ENCODE data around the gene ITPK1.

ITPK1 gene

DNA sequence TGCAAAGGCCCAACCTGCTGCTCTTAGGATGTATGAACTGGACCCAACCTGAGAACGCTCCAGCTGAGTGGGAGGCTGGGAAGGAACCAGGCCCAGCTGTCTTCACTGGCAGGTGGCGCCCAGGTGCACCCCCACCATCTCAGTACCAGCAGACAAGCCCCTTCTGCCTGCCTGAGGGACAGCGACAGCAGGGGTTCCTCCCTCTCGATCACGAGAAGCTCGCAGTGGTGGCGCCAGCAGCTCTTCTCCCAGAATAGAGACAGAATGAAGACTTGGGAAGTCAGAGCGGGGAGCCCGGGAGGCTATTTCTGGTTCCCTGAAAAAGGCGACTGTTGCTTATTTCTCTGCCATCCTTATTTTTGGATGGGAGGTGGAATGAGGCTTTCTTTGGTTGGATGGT is 146.3 kb downstream of the ITPK1 start:
- no peak for DNase-seq (ENCODE audit: low read depth)

DNA sequence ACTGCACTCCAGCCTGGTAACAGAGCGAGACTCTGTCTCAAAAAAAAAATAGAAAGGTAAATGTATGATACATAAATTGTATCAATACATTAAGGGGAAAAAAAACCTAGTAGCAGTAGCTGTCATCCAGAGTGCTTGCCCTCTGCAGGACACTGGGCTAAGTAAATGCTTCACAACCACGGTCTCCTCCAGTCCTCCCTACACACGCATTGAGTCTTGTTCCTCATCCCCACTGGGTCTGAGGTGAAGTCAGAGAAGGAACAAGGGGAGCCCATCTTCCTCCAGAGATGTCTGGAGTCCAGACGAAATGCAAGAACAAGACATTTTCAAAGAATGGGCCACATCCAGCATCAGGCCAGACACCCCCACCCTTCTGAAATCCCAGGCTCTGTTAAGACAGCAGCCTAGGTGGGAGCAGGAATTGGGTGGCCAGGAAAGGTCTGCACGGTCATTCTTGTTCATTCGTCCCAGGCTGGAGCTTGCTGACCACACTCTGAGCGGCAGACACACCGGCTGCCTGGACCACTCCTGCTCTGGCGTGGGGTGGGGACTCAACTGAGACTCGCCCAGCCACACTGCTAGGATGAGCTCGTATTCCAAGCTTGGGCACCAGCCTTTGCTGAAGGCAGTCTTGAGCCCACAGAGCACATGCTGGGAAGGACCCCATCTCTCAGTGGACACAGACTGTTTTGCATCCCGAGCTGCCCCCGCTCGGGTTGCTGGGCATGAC is 147.3 kb downstream of the ITPK1 start:
- no peak for DNase-seq (ENCODE audit: low read depth)

DNA sequence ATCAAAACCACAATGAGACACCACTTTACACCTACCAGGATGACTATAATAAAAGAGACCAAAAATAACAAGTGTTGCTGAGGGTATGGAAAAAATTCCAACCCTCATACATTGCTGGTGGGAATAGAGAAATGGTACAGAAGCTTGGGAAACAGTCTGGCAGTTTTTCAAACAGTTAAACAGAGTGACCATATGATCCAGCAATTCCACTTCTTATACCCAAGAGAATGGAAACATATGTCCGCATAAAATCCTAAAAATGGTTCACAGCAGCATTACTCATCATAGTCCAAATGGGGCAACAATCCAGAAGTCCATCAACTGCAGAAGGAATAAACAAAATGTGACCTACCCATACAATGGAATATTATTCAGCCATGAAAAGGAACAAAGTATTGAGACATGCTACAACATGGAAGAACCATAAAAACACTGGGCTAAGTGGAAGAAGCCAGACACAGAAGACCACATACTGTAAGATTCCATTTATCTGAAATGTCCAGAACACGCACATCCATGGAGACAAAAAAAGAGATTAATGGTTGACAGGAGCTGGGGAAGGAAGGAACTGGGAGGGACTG is 148.3 kb downstream of the ITPK1 start:
- no peak for DNase-seq (ENCODE audit: low read depth)

DNA sequence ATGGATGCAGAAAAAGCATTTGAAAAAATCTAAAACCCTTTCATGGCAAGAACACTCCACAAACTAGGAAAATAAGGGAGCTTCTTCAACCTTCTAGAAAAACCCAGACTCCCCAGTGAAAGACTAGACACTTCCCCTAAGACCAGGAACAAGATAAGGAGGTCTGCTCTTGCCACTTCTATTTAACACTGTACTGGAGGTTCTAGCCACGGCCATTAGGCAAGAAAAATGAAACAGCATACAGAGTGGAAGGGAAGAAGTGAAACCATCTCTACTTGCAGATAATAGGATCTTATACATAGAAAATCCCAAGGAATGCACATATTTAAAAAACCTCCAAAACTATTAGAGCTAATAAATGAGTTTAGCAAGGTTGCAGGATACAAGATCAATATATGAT is 150.4 kb downstream of the ITPK1 start:
- DNase-seq (ENCODE audit: low read depth) = no peak

DNA sequence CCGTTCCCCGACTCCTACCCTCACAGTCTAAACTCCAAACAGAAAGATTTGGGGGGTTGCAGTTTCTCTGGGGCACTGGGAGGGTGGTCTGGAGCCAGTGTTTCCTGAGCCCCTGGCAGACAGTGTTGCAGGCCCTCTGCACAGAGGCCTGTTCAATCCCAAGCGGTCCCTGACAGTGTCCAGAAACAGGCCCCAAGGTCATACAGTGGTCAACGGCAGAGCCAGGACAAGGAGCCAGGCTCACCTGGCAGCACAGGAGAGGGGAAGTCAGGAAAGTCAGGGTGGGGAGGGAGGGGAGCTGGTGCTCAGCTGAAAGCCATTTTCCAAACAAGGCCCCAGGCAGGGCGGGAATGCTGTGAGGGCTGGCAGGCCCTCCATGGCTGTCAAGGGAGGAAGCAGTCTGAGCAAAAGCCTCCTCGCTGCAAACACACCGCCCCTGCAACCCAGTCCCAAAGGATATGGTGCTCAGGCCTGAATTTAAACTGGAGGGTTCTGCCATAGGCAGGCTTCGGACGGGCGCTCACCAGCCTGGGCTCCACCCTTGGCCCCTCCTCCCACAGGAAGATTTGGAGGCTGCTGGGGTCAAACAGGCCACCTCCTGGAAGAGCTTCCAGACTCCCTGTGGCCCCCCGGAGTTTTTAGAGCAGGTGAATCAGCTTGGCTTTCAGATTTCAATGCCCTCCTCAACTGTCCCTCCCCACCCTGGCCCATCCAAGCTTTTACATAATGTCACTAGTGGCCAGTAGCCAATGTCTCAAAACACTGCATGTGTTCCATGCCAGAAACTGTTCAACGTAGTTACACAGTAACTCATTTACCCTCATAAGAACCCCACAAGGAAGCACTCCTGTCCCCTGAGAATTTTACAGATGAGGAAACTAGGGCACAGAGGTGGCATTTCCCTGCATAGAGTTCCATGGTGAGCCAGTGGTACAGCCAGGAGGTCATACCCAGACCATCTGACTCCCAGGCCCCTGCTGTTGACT is 151.3 kb downstream of the ITPK1 start:
- no peak for DNase-seq (ENCODE audit: low read depth)

DNA sequence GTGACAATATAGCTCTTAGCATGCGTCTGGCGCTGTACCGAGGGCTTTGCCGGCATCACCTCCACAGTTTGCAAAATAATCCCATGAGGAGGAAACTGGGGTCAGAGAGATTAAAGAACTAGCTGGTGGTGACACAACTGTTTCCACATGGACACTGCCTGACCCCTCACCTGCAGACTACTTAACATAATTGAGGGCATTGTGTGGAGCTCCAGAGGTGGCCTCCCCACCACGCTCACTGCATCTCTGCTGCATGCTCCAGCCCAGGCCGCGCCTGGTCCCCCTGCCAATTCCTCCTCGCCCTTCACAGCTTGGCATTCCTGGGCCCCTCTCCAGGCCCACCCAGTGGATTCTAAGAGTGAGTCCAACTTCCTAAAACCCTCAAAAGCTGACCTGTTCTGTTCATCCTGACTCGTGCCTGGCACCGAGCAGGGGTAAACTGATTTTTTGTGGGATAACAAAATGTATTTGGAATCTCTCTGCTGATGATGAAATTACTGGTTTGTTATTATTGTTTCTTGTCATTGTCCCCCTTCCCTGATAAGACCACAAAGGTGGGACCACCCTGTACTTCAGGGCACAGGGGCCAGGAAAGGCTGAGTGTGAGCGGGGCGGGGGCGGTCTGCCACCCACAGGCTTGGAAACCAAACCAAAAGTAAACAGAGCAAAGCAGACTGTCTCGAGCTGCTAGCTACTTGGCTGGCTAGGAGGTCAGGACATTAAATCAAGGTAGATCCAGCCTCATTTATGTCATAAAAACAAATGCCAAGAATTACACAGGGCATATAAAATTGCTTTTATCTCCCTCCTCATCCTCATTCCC is 152.2 kb downstream of the ITPK1 start:
- no peak for DNase-seq (ENCODE audit: low read depth)

DNA sequence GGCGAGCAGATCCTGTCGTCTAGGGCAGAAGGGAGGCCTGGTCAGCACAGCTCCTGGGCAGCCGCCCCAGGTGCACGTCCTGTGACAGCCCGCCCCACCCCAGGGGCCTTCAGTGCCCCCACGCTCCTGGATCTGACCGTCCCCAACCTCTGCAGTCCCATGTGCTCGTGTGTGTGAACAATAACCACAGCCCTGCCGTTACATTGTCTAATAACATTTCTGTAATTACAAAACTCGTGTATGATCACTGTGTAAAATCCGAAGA is 153.0 kb downstream of the ITPK1 start:
- DNase-seq (ENCODE audit: low read depth) = no peak

DNA sequence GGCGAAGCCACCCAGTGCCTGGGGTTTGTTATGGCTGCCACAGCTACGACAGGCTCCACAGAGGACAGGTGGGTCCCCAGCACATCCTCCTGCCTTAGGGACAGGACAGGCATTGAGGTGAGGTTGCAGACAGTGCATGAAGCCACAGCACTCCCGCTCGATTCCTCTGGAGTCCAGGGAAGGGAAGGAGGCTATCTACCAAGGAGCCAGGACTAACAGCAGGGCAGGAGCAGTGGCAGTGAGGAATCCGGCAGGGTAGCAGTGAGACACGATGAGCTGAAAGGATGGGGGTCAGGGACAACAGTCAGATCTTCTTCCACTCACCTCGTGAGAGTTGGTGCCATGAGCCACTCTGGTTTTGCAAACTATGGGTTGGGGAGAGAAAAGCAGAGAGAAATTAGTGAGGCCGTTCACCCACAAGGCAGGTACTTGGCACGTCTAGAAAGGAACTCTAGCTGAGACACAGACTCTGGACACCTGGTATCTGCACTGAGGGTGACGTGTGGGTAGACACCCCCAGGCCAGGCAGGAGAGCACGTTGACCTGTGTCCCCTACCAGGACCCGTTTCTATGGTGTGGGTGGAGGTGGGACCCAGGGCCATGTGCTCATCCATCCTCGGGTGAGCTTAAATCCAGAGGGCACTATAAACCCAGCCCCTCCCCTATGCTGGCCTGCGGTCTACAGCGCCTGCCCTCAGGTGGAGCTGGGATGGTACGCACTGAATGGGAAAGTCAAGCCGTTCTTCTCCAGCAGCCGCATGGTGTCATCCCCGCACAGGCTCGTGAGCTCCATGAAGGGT is 153.5 kb downstream of the ITPK1 start:
- no peak for DNase-seq (ENCODE audit: low read depth)

DNA sequence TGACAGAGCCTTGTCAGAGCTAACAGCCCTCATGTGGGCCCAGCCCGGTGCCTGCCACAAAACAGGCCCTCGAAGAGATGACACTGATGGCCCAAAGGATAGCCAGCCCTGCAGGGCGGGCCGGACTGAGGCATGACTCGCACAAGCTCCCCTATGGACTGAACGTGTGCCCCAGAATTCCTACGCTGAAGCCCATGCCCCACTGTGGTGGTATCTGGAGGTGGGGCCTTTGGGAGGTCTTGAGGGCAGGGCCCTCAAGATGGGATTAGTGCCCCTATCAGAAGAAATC is 154.2 kb downstream of the ITPK1 start:
- no peak for DNase-seq (ENCODE audit: low read depth)

DNA sequence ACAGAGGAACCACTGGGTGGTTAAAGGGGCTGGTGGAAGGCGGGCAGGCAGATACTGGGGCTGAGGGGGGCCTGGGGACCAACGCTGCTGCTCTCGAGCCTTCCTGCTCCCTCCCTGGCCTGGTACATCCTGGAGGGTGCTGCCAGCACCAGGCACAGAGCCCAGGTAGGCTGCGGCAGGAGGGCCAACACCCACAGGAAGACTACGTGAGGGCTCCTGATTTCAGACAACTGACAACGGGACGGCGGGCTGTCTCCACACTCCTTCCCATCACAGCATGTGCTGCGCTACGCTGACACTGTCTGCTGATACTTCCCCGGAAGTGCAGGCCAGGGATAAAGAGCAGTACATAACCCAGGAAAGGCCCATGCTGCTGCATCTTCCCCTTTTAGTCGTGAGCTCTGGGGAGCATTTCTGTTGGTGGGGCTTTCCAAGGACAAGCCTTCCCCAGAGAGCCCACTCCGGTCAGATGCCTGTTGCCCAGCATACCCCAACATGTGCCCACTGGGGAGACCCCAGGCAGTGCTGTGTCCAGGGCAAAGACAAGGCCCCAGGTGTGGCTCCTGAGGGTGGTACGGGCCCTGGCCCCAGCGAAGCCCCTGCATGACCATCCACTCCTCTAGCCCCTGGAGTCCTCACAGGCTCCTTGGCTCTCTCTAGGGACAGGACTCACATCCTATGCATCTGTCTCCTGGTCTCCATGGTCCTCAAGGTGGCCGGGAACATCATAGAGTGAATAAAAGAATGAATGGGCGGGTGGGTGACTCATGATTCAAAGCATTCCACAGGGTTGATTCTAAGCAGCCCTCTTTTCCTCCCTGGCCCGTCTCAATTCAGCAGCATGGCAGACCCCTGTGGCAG is 154.8 kb downstream of the ITPK1 start:
- DNase-seq (ENCODE audit: low read depth) = no peak

DNA sequence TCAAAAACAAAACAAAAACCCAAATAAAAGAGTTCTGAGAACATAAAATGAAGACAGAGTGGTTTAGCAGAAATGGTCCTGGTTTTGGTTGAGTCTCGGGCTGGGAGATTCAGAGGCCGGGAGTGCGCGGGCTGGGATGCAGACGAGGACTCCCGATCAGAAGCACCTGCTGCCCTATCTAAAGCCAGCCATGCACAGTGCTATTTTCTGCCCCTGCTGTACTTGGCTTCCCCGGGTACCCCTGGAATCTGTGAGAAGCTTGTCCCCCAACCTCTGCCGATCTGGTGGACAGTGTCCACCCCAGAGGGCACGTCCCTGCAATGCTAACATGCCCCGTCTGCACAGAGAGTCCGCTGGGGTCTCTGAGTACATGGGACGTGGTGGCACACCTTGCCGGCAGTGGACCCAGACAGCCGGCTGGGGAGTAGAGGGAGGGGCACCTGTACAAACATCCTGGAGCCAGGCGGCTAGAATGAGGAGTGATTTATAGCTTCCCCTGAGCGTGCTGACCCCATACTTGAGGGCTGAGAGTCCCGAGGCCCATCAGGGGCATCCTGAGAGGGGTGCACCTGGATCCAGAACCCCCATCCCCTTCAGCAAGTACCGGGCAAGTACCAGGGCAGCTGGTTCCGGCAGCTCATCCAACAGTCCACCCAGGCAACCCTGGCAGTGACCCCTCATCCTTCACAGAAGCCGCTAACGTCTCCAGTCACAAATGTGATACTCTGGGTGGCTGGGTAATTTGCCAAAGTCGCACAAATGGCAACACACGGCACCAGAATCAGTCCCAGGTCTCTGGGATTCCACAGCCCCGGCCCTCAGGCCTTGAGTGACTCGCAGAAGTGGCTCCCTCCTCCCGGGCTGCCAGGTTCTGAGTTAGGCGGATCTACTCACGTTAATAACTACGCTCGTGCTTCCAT is 155.7 kb downstream of the ITPK1 start:
- DNase-seq (ENCODE audit: low read depth) = no peak

DNA sequence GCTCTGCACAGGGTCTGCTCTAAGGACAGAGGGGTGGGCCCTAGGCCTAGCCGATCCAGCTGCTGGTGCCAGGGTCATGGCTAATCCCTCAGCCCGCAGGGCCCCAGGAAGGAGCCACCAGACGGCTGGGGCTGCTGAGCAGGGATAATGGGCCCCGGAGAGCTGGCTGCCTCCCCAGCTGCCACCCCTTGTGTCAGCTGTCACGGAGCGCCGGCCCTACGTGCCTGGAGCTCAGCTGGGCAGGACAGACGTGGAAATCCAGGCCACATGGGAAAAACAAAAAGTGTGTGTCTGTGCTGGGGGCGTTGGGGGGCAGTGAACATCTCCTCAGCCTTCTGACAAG is 156.6 kb downstream of the ITPK1 start:
- DNase-seq (ENCODE audit: low read depth) = no peak

DNA sequence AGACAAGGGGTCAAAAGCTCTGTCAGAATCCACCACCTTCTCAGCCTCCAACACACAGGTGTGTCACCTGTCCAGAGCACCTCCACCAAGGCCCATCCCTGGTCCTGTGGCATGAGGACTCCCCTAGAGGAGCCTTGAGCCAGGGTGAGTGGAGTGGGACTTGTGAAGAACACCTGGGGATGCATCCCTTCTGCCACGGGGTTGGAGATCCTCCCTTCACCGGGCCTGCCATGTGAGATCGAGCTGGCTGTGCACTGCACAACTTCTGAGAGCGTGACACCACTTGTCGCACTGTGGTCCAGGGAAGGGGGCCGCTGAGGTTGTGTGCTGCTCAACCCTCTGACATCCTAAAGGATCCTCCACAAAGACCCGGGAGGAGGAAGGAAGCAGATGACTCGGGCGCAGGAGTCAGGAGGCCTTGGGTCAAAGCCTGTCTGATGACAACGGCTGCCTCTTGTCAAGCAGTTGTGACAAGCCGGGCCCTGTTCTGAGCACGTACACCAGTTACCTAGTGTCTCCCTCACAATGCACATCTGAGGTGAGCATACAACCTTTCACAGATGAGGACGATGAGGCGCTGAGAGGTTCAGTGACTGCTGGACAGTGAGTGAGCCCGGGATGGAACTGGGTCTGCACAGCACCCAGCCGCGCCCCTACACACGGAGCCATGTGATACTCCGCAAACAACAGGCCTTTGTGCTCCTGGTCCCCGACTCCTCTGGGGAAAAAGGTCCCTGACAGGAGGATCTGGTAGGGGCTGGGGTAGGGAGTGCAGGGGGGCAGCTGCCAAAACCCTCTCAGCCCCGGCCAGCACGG is 157.1 kb downstream of the ITPK1 start:
- DNase-seq (ENCODE audit: low read depth) = no peak

DNA sequence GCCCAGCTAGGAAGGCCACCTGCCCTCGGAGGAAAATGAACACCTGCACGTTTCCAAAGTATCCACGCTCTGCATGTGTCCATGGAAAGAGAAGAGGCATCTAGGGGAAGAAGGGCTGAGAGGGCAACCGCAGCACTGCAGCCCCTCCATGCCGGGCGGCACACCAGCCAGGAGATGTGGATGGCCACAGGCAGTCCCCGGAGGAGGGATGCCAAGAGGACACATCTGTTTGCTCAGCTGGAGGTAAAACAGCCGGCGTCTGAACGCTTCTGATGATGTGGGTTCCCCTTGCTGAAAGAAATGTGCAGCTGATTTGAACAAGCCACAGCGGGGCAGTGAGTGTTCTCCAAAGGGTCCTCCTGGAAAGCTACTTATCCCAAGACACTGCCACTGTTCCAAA is 158.8 kb downstream of the ITPK1 start:
- no peak for DNase-seq (ENCODE audit: low read depth)

DNA sequence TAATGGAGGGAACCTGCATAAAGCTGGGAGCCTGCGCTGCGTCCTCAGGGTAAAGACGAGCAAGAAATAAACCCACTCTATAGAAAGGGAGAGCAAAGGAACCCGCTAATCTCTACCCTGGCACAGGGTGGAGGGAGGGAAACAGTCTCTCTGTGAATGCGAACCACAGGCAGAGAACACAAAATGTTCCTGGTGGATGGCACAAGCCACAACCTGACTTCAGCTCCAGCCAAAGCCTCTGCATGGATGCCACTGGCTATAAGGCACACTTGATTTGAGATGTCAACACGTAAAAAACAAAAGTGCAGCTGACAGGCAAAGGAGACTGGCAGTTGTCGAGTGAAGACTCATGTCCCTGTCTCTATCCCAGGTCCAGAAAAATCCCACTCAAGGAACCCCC is 160.3 kb downstream of the ITPK1 start:
- DNase-seq (ENCODE audit: low read depth) = no peak

DNA sequence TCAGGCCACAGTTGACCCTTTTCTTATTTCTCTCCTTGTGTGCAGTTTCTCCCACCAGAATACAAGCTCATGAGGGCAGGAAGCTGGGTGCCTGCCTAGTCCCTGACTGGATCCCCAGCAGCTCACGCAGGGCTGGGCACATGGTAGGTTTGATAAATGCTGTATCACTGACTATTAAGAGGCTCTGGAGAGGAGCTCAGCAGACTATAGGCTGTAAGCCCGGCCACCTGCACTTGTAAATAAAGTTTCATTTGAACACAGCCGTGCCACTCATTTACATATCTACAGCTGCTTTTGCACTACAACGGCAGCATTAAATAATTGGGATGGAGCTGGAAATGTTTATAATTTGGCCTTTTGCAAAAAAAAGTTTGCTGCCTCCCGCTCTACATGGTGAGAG is 160.8 kb downstream of the ITPK1 start:
- no peak for DNase-seq (ENCODE audit: low read depth)

DNA sequence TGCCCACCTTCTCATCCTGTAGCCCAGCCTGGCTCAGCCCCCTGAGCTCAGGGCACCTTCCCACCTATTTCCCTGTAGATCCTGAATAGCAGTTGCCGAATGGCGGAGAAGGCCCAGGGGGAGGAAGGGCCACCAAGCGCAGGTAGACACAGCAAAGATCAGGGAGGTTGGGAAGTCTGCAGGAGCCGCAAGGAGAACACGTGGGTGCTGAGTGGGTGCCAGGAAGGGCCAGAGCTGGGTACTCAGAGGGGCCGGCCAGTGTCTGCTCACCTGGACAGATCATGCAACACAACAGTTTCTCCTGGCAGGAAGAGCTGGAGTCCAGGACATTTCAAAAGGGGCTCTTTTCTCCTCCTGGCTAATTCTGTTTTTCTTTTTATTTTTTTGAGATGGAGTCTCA is 162.2 kb downstream of the ITPK1 start:
- DNase-seq (ENCODE audit: low read depth) = no peak

DNA sequence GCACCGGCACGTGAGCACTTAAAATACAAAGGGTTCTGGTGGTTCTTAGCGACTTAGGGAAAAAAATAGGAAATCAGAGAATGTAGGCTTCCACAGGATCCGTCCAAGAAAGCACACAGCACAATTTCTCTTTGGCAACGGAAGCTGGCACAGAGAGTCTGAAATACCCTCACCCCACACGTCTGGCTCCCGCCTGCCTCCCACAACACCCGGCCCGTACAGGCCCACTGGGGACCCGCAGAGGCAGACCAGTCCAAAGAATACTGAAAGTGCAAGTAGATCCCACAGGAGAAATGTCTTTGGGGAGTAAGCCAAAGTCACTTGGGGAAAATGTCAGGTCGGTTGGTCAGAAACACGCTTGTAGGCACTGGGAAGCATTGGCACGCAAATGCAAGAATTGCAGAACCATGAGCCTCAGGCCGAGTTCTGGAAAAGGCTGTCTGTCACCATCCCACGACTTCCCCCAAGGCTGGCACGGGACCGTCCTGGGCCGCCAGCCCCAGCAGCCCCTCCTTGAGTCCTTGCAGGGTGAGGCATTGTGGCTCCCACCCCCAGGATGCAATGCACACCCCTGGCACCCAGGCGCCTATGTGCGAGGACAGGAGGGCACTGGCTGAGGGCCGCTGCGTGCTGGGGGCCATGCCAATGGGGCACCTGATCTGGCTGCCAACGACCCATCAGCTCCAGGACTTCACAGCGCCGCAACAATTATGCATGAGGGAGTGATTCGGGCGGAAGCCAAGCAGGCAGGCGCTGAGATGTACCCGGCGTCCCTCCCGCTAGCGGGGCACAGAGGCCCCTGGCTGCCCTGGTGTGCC is 163.0 kb downstream of the ITPK1 start:
- DNase-seq (ENCODE audit: low read depth) = no peak

Data from activated T-cell treated with anti-CD3 and anti-CD28 coated beads for 48 hours (primary cell).